HK-2 (cell line): Measurements from ENCODE around the gene KRT79.

ENCODE experiments used
- DNase-seq: peaks from one replicate; pipeline ENCODE4 v3.0.0-alpha.2; 2018; ENCODE audit not compliant: unreplicated experiment

KRT79 gene

DNA sequence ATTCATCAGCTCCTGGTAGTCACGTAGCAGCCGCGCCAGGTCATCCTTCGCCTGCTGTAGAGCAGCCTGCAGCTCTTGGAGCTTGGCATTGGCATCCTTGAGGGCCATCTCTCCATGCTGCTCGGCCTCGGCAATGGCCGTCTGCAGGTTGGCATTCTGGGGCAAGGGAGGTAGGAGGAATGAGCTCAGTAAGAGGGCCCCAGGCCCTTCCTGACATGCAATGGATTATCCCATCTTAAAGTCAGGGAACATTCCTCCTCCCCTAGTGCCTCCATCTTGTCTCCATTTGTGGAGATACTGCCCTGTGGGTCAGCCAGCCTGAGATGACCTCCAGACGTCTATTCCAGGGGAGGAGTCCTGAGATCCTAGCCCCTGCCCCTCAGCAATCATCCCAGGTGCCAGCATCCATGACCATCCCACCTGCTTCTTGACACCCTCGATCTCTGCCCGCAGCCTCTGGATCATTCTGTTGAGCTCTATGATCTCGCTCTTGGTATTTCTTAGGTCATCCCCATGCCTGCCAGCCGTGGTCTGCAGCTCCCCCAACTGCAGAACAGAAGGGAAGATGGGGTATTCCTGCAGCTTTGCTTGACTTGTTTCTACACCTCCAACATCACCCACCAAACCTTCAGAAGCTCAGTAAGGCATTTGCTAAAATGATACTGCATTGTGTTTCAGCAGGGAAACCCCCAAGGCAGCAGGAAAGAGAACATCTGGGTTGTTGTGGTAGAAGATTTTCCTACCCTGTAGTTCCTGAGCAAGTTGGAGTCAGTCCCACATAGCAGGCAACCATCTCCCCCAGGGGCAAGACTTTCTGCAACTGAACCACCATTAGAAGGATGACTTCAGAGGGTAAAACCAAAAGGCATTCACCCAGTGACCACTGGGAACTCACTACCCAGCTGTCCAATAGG lies 42.6 kb downstream of the KRT79 start:
- no peak for DNase-seq

GRCh38 chr12:52790427-52791270 lies 43.5 kb downstream of the KRT79 start:
- no peak for DNase-seq

GRCh38 chr12:52789637-52790426 lies 44.3 kb downstream of the KRT79 start:
- no peak for DNase-seq

GRCh38 chr12:52788876-52789636 lies 45.1 kb downstream of the KRT79 start:
- no peak for DNase-seq

- no peak for DNase-seq
These were observed 45.8 kb downstream of the KRT79 start for GRCh38 chr12:52788192-52788875.

DNA sequence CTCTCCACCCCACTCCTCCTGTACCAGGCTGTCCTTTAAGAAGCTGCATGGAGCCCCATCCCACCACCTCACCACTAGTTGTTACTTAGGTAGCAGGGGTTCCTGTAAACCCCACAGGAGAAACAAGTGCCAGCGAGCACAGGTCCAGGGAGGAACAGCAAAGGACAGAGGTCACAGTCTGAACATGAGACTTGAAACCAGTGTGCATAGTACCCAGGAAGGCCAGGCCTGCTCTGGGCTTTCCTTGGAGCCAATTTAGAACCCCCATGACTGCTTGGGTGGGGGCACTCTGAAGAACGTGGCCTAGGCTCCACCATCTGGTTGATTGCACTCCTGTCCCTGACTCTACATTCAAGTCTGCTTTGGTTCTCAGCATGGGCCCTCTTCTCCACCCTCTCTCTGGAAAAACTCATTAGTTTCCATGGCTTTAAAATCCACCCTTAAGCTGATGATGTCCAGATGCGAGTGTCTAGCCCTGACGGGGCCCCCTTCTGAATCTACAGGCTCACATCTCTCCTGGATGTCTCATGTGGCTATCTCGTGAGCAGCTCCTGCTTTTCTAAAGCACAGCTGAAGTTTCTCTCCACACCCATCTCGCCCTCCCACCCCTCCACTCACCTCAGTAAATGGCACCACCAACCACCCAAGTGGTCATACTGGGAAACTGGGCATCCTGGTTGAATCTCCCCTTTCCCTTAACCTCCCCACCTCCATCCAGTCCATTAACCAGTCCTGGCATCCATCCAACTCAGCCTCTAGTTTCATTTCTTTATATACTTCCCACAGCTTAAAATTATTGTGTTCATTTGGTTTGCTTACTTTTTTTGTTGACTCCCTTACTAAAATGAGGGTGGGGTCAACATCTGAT lies 46.6 kb downstream of the KRT79 start:
- DNase-seq = no peak

DNA sequence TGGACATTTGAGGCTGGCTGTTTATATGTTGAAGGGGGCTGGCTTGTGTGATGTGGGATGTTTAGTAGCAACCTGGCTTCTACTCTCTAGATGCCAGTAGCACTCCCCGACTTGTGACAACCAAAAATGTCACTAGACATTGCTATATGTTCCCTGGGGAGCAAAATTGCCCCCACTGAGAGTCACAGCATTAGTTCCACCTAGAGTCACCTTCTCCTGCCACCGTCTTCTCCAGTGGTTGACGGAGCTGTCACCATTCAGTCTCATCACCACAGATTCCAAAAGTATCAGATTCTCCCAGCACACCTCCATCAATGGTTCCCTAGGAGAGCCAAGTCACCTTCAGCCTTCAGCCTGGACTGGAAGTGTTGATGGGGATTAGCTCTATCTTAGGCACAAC lies 49.2 kb downstream of the KRT79 start:
- no peak for DNase-seq

GRCh38 chr12:52783563-52784316 lies 50.4 kb downstream of the KRT79 start:
- DNase-seq = no peak

DNA sequence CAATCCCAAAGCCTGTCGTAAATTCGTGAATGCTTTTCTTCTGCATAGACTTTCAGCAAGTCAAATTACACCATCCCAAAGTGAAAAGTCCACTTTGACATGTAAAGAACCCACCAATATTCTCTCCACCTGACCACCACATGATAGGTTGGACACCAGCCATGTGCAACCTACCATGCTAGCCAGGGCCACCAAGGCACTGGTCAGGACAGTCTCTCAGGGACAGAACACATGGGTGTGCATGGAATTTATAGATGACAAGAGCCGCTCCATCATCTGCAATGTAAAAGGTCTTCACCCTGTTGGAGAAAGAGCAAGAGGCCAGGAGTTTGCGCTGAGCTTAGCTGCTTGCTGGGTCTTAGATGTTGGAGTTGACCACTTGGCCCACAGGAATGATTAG lies 51.6 kb downstream of the KRT79 start:
- no peak for DNase-seq

DNA sequence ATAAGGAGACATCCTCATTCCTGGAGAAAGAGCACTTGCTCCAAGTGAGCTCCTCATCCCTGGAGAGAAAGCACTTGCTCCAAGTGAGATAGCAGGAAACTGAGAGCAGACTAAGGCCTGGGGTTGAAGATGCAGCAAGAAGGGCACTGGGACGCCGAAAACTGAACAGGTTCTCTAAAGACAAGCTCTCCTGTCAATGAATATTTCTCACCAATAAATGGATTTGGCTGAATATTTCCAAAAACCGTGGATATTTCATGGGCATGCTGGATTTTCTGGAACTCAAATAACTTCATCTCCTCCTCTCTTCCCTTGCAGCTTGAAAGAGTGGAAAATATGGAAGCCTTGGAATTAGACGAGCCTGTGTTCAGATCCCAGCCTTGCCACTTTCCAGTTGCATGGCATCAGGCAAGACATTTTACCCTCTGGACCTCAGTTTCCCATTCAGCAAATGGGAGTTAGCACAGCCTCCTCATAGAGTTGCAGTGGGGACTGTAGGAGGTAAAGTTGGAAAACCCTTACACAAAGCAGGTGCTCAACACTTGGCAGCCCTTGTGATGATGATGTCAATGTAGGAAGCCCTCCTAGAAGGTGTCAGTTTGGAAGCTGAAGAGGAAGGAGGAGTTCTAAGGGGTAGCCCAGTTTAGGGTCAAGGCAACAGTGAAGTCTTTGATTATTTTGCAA lies 52.6 kb downstream of the KRT79 start:
- DNase-seq = no peak

DNA sequence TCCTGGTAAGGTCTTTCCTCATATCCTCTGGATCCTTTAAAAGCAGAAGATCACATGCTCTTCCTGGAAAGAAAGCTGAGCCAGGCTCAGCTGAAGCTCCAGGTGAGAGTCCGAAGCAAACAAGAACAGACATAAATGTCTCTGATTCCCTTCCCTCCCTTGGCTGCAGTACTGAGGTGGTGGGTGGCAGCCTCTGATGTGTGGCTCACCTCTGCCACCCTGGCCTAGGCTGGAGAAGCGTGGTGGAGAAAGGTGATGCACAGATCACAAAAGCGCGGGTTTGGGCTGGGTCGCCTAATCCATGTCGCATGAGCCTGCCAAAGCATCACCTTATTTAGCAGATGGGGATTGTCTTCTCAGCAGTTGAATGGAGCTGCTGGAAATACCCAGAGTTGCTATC lies 54.2 kb downstream of the KRT79 start:
- no peak for DNase-seq

DNA sequence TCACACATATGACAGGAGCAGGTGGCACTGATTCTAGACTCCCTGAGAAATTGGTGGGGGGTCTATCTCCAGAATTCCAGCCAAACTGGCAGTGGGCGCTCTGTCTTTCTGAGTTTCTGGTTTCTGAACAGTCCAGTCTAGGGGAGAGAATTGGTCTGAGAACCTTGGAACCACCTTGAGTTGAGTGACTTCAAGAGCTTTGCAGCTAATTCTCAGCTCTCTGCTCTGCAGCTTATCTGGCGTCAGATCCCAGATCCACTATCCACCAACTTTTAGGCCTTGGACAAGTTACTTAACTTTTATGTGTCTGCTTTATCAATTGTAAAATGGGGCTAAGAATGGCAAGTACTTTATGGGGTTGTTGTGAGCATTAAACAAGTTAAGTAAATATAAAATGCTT lies 55.3 kb downstream of the KRT79 start:
- no peak for DNase-seq

DNA sequence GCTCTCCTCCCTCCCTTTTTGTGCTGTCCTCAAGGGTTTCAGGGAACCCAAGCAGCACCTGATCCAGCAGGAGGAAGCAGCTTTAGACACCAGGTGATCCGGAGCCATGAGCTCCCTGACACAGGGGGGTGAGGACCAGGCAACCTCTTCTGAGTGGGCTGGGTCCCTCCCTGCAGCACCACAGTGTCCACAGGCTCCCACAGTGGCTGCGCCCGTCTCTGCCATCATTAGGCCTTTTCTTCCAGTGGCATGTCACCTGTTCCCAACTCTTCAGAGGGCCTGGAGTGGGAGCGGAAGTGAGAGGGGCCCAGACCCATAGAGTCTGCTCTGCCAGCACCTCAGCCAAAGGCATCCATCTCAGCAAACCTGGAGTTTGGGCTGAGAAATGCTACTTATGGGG lies 56.5 kb downstream of the KRT79 start:
- no peak for DNase-seq

DNA sequence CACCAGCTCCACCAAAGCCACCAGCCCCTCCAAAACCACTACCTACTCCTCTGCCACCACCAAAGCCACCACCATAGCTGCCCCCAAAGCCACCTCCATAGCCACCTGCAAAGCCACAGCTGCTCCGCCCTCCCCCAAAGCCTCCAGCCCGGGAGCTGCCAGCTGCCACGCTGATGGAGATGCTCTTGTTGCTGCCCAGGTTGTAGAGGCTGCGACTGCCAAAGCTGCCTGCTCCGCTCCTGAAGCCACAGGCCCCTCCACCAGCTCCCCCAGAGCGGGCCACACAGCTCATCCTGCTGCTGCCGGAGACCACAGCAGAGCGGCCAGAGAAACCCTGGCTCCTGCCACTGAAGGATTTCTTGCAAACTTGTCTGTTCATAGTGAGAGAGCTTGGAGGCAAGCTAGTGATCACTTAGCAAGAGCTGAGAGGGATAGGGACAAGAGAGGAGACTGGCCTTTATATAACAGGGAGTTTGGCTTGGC lies 57.2 kb downstream of the KRT79 start, which contains the start of gene KRT76:
TSS of gene KRT76 (minus strand) at position 433 of the 483 bp plus-strand sequence. CDS start at position 379, 54 bp downstream.
- DNase-seq = no peak

DNA sequence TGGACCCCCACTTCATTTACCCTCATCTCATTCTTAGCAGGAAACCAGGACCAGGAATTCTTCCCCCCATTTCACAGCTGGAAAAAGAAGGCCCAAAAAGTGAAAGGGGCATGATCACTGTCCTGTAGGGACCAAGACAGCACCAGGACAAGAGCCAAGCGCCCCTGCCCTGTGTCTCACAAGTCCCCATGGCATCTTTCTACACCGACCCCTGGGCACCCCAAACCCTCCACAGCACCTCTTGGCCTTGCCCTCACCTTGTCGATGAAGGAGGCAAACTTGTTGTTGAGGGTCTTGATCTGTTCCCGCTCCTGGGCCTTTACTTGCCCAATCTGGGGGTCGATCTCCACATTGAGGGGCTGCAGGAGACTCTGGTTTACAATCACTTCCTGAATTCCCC lies 57.7 kb downstream of the KRT79 start:
- DNase-seq = no peak

DNA sequence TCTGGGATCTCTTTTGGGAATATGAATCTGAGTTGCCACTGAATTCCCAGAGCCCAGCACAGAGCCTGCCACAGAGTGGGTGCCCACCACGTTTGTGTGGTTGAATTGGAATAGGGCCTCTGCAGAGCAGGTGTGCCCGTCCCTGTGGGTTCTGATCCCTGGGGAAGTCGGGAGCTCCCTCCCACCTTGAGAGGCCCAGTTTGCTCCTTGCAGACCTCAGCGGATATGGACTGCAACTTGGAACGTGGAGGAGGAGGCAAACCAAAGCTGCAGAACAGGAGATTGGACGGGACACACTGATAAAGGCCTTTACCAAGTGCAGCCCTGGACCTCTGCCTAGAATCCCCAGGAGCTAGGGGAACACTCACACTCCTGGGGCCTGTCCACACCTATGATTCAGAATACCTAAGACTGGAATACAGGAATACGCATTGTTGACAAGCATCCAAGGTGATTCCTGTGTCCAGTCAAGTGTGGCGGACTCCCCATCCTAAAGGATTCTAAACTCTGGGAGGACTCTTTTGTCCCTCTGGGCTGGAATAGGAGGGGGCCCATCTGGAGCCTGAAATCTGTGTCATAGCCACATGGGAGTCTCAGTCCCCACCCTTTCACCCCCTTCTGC lies 59.4 kb downstream of the KRT79 start:
- no peak for DNase-seq

DNA sequence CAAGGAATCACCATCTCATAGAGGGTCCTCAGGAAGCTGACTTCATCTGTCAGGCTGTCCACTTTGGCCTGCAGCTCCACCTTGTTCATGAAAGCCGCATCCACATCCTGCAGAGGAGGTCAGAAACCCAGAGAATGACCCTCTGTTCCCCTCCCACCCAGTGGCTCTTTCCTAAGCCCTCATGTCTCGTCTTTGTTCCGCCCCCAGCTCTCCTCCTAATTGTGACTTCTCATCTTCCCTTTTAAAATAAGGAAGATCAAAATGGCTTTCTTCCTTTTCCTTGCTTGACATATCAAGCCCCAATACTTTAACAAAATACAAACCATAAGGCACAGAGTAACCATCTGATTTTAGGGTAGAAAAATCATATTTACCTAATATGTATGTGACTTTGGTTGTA lies 61.3 kb downstream of the KRT79 start:
- DNase-seq = no peak

DNA sequence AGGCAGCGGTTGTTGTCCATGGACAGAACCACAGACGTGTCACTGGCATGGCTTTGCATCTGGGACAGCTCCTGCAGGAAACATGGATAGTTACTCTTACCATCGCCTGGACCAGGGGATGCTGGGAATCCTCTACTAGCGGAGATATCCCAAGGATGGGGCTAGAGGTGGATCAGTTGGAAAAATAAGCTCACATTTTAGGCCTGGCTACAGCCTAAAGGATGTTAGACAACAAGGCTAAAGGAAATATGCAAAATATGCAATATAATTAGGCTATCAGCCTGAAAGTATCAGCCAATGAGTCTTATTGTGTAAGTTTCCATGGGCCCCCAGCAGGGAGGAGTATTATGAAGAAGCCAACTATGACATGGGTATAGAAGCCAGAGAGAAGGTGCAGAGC lies 61.9 kb downstream of the KRT79 start:
- DNase-seq = no peak
